Body of pancreas (tissue), 4 donors: ENCODE data around the gene PDLIM4. TPM values are rescaled to one million over a fixed set of nuclear protein-coding genes. Genes with fewer than 3 reads are reported as not detected.

Experiments
- ATAC-seq: fragments of 150-250 bp; one replicate; pipeline ENCODE4 v1.9.1; 2016
- DNase-seq, 4 donors: peaks; one replicate each; pipeline ENCODE4 v3.0.0-alpha.2; 2019
- H3K27ac ChIP-seq, 4 donors: fragments of 200-600 bp; sonication (generic); 1 replicate in 3 of 4; 2 replicates in 1 of 4; pipeline versions ENCODE4 v1.5.1 to v1.6.1; 2016 to 2019; ENCODE audit warnings: mild to moderate bottlenecking in 1 of 4, mixed read lengths in 1 of 4, moderate library complexity in 1 of 4
- H3K27me3 ChIP-seq, 2 donors: fragments of 200-600 bp; sonication (generic); one replicate each; pipeline ENCODE4 v1.6.0; 2016; ENCODE audit warnings: mild to moderate bottlenecking in 1 of 2
- H3K36me3 ChIP-seq, 2 donors: fragments of 200-600 bp; sonication (generic); replicated peaks in 1 of 2; 2 replicates each; pipeline ENCODE4 v1.5.1; 2016; ENCODE audit warnings: low read depth in 2 of 2; ENCODE audit not compliant: insufficient read depth in 1 of 2
- H3K4me1 ChIP-seq: fragments of 200-600 bp; sonication (generic); one replicate; pipeline ENCODE4 v1.6.0; 2016
- H3K4me3 ChIP-seq, 2 donors: fragments of 200-600 bp; sonication (generic); 1 replicate in 1 of 2; 2 replicates in 1 of 2; pipeline ENCODE4 v1.5.1; 2016 to 2019
- H3K9me3 ChIP-seq, 3 donors: fragments of 200-600 bp; sonication (generic); 1 replicate in 2 of 3; 2 replicates in 1 of 3; pipeline ENCODE4 v1.5.1; 2016
- POLR2A ChIP-seq, 3 donors: fragments of 450-650 bp; IDR thresholded peaks; one replicate each; pipeline ENCODE4 v1.6.1; 2016; ENCODE audit warnings: antibody characterized with exemption in 3 of 3, mild to moderate bottlenecking in 2 of 3
- WGBS, 2 donors: methylation state at CpG; one replicate each; pipeline ENCODE4 v1.1.5; 2017; 5-methylcytosine and 5-hydroxymethylcytosine counted together
- intact Hi-C: fragments of 100-400 bp; cut with DNase I; formaldehyde crosslinking; loops from one replicate; pipeline ENCODE4 v1.15.1; 2023
- total RNA-seq, 2 donors: library from RNA; depleted of rRNA; stranded (reverse); fragments of >200 nt; gene quantifications; one replicate each; pipeline ENCODE4 v1.1.0, GENCODE V29; 2016
- TF ChIP-seq, protein P1 (sequence below), 7 experiments: fragments of 450-650 bp in 4 of 7; fragments of 200-600 bp in 3 of 7; sonication (generic) in 3 of 7; IDR thresholded peaks; one replicate each; pipeline ENCODE4 v1.5.1; 2016 to 2019; ENCODE audit warnings: antibody characterized with exemption in 7 of 7

The PDLIM4 gene
- total RNA-seq, 2 donors from 2014 or later, result 4.2 to 4.3 TPM

DNA sequence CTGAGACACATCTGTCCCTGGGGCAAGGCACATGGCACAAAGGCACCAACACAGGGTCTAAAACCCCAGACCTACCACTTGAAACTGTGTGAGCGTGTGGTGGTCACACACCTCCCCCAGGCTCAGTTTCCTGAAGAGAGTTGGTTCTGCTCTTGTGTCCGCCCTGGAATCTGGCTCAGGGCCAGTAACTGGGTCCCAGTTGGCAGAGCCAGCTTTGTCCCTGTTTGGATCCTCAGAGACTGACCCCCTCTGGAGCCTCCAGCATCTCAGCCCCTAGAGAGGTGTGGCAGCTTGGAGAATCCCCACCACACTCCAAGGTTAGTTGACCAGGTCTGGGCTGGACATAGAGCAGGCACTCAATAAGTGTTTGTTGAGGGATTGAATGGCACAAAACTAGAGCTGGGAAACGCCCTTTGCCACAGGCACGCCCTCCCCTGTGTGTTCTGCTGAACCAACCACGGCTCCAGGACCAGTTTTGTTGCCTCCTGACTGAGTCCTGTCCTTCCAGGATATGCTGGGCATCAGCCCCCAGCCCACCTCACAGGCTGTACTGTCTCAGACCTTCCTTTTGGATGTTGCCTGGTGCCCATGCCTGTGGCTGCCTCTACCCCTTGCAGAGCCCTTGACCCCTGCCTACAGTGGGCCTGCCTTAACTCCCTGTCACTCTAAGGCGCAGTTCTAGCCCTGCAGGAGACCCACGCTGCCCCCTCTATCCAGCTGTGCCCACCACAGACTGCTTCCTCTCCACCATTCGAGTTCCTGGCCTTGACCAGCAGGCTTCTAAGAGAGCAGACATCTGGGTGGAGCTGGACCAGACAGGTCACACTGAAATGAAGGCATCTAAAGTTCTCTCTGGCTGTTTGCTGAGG, 3.8 kb upstream of the PDLIM4 start:
- no peak for ATAC-seq

DNA sequence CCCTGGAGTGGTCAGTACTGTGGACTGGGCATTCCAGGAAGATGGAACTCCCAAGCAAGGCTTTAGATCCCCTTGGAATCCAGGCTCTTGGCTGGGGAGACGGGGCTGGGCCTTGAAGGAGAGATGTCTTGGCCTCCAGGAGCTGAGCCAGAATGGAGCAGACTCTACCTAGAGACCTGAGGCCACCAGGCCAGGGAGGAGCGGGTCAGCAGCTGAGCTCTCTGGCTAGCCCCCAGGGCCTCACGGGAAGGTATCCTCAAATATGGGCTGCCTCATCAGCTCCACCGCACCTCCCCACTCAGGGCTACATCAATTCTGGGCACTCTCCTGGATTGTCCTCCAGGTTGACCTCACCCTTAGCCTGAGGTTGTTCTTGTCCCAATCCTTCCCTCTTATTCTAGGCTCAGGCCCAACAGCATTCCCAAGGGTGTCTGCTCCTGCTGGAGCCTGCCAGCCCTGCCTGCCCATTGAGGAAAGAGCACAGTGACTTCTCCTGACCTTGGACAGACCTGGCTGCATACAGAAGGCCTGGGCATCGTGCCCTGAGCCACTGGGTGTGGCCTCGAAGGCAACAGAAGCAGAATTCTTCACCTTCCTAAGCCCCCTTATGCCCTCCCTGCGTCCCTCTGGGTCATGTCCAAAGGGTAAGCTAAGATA, 3.0 kb upstream of the PDLIM4 start:
- 31 to 50% methylated on average over 6 to 7 of the region's 7 CpGs for WGBS, 2 donors
- ATAC-seq, result peak; percentile 72
- no peak overlapping the region for H3K4me3 ChIP-seq

More for the DNA sequence above, 3.8 kb upstream of the PDLIM4 start:
- 85 to 89% methylated on average over 6 to 8 of the region's 8 CpGs for WGBS, 2 donors
- Histone ChIP-seq H3K4me3 (no peak overlapping the region), H3K27ac (peak overlapping the region in 3 of 4 donors; percentile 5 to 13 (median 7)), H3K4me1 (peaks cover 18% of the 10 kb centered on the region), H3K27me3 (no peaks in the 10 kb centered on the region), H3K36me3 (no peaks in the 10 kb centered on the region), H3K9me3 (no peaks in the 10 kb centered on the region)
- peak in 2 of 4 donors; percentile 10 to 11 for DNase-seq
- no peak for TF ChIP-seq POLR2A (IDR thresholded peaks at IDR 0.05)
- TF ChIP-seq, protein P1, sequence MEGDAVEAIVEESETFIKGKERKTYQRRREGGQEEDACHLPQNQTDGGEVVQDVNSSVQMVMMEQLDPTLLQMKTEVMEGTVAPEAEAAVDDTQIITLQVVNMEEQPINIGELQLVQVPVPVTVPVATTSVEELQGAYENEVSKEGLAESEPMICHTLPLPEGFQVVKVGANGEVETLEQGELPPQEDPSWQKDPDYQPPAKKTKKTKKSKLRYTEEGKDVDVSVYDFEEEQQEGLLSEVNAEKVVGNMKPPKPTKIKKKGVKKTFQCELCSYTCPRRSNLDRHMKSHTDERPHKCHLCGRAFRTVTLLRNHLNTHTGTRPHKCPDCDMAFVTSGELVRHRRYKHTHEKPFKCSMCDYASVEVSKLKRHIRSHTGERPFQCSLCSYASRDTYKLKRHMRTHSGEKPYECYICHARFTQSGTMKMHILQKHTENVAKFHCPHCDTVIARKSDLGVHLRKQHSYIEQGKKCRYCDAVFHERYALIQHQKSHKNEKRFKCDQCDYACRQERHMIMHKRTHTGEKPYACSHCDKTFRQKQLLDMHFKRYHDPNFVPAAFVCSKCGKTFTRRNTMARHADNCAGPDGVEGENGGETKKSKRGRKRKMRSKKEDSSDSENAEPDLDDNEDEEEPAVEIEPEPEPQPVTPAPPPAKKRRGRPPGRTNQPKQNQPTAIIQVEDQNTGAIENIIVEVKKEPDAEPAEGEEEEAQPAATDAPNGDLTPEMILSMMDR (IDR thresholded peaks at IDR 0.05), result no peak
- intact Hi-C loops, result no loop called here

DNA sequence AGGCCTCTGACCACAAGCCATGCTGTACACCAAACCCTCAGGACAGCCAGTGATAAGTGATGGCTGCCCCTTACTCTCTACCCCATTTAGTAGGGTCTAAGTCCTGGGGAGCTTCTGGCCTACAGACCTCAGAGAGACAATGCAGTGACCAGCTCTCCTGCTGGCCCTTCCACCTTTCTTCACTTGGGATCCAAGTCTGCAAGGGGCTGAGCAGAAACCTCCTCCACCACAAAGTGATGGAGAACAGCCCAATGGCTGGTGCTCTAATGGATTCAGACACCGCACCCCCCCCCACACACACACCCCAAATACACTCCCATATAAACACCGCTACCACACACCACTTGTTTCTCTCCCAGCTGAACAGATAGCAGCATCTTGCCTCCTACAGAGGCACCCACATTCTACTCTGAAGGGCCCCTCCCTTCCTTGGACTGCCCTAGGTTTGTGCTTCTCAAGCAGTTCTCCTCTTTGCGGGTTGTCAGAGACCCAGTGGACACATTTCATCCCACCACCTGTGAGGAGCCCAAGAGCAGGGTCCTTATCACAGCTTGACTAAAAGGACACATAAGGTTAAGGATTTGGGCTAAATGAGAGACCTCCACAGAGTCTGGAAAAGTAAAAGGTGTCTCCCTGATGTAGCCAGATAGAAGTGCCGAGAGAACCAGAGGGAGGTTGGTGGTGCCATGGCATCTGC, 1.3 kb upstream of the PDLIM4 start:
- no peaks in the 10 kb centered on the region for H3K27me3 ChIP-seq
- intact Hi-C loops, result no loop called here
- H3K36me3 ChIP-seq, result no peaks in the 10 kb centered on the region
- no peak for ATAC-seq
- 96 to 100% methylated on average over 4 of the region's 4 CpGs for WGBS, 2 donors
- no peak for TF ChIP-seq POLR2A (IDR thresholded peaks at IDR 0.05)
- TF ChIP-seq, protein P1 (IDR thresholded peaks at IDR 0.05), result no peak
- no peak overlapping the region for H3K27ac ChIP-seq
- H3K9me3 ChIP-seq, result no peaks in the 10 kb centered on the region
- peak in 1 of 4 donors; percentile 2 for DNase-seq
- H3K4me3 ChIP-seq, result no peak overlapping the region
- peaks cover 25% of the 10 kb centered on the region for H3K4me1 ChIP-seq

More for the DNA sequence above, 3.0 kb upstream of the PDLIM4 start:
- DNase-seq, result peak; percentile 63 to 92 (median 84)
- Histone ChIP-seq H3K27me3 (no peaks in the 10 kb centered on the region), H3K36me3 (no peaks in the 10 kb centered on the region), H3K4me1 (peaks cover 18% of the 10 kb centered on the region), H3K9me3 (no peaks in the 10 kb centered on the region), H3K27ac (peak overlapping the region in 3 of 4 donors; percentile 5 to 13 (median 7))
- TF ChIP-seq POLR2A (IDR thresholded peaks at IDR 0.05), result no peak
- TF ChIP-seq, protein P1 (IDR thresholded peaks at IDR 0.05), result peak in 1 of 7 experiments; percentile 15
- intact Hi-C loops, result no loop called here

DNA sequence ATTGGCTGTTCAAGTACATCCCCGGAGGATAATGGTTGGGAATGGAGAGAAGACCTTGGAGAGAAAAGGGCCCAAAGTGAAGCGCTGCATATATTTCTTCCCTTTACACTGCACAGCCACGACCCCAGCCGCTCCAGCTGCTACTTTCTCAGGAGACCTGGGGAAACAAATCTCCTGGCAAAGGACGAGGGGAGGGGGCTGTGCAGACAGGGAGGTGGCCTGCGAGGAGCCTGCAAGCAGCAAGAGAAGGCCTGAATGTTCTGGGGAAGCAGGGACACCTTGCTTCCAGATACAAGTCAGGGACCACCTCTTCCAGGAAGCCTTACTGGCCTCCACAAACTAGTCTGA, 739 bp upstream of the PDLIM4 start:
- Histone ChIP-seq H3K4me3 (no peak overlapping the region), H3K36me3 (no peaks in the 10 kb centered on the region), H3K27me3 (no peaks in the 10 kb centered on the region), H3K4me1 (peaks cover 28% of the 10 kb centered on the region), H3K27ac (no peak overlapping the region), H3K9me3 (no peaks in the 10 kb centered on the region)
- no peak for ATAC-seq
- 78 to 84% methylated on average over 6 of the region's 6 CpGs for WGBS, 2 donors
- TF ChIP-seq, protein P1 (IDR thresholded peaks at IDR 0.05), result no peak
- TF ChIP-seq POLR2A (IDR thresholded peaks at IDR 0.05), result no peak
- intact Hi-C loops, result no loop called here
- DNase-seq, result peak in 1 of 4 donors; percentile 8
